ENCODE measurements around the gene CCT7. TPM values are rescaled to one million over a fixed set of nuclear protein-coding genes. Genes with fewer than 3 reads are reported as not detected.
"Not testable (repeated sequence)": the region's sequence is repeated elsewhere in the genome, so short reads cannot be mapped to it uniquely, and the experiment has no call there.

Gene CCT7
- total RNA-seq, 1 donor from 2014 or later, result 295 TPM

- intact Hi-C loops (cut with micrococcal nuclease), result no loop called here
- no peak for DNase-seq
- no peaks in the 10 kb centered on the region for H3K27me3 Mint-ChIP-seq
- no peak overlapping the region for H3K27ac Mint-ChIP-seq
- peaks cover 49% of the 10 kb centered on the region for H3K36me3 Mint-ChIP-seq (ENCODE audit: low read depth)
- H3K4me1 Mint-ChIP-seq, result no peaks in the 10 kb centered on the region
- ChIA-PET POLR2A (no interaction called here), CTCF (no interaction called here)
- no peak overlapping the region for H3K4me3 Mint-ChIP-seq
- H3K9me3 Mint-ChIP-seq, result no peaks in the 10 kb centered on the region
- no peak for TF ChIP-seq CTCF (IDR thresholded peaks at IDR 0.05)
- no peak for ATAC-seq (ENCODE audit: low read depth)
Measured at GRCh38 chr2:73259704-73260337, 25.7 kb downstream of the CCT7 start.

- H3K9me3 Mint-ChIP-seq, result no peaks in the 10 kb centered on the region
- no peaks in the 10 kb centered on the region for H3K27me3 Mint-ChIP-seq
- peaks cover 44% of the 10 kb centered on the region for H3K36me3 Mint-ChIP-seq (ENCODE audit: low read depth)
- ChIA-PET CTCF (no interaction called here), POLR2A (no interaction called here)
- intact Hi-C loops (cut with micrococcal nuclease), result no loop called here
- no peaks in the 10 kb centered on the region for H3K4me1 Mint-ChIP-seq
- no peak overlapping the region for H3K27ac Mint-ChIP-seq
- DNase-seq, result no peak
- no peak for ATAC-seq (ENCODE audit: low read depth)
- H3K4me3 Mint-ChIP-seq, result no peak overlapping the region
- TF ChIP-seq CTCF (IDR thresholded peaks at IDR 0.05), result no peak
Measured at GRCh38 chr2:73260338-73260984, 26.4 kb downstream of the CCT7 start.

- Mint-ChIP-seq H3K27ac (no peak overlapping the region), H3K4me3 (no peak overlapping the region), H3K36me3 (ENCODE audit: low read depth) (peaks cover 49% of the 10 kb centered on the region), H3K27me3 (no peaks in the 10 kb centered on the region), H3K9me3 (no peaks in the 10 kb centered on the region), H3K4me1 (peaks cover 3% of the 10 kb centered on the region)
- ATAC-seq (ENCODE audit: low read depth) (no peak), DNase-seq (no peak)
- POLR2A ChIA-PET, result interaction anchor here (0.7 kb wide), 1 partner anchor 640 kb away, joined by 3 read pairs; no protein-coding TSS in a partner anchor
- intact Hi-C loops (cut with micrococcal nuclease), result no loop called here
- no peak for TF ChIP-seq CTCF (IDR thresholded peaks at IDR 0.05)
- CTCF ChIA-PET, result no interaction called here
Measured at GRCh38 chr2:73262108-73262651, 28.1 kb downstream of the CCT7 start.

- POLR2A ChIA-PET; H3K27ac Mint-ChIP-seq; H3K9me3 Mint-ChIP-seq; ATAC-seq (ENCODE audit: low read depth); H3K27me3 Mint-ChIP-seq; H3K4me1 Mint-ChIP-seq; intact Hi-C loops (cut with micrococcal nuclease); H3K4me3 Mint-ChIP-seq; CTCF ChIA-PET; DNase-seq: not testable (repeated sequence)
- peaks cover 47% of the 10 kb centered on the region for H3K36me3 Mint-ChIP-seq (ENCODE audit: low read depth)
Measured at GRCh38 chr2:73262691-73263429, 28.8 kb downstream of the CCT7 start.

GRCh38 chr2:73263540-73264331 is 29.6 kb downstream of the CCT7 start:
- Mint-ChIP-seq H3K27ac (no peak overlapping the region), H3K4me3 (no peak overlapping the region), H3K27me3 (no peaks in the 10 kb centered on the region), H3K36me3 (ENCODE audit: low read depth) (peaks cover 51% of the 10 kb centered on the region), H3K9me3 (no peaks in the 10 kb centered on the region), H3K4me1 (peaks cover 12% of the 10 kb centered on the region)
- intact Hi-C loops (cut with micrococcal nuclease), result no loop called here
- CTCF ChIA-PET, result no interaction called here
- TF ChIP-seq CTCF (IDR thresholded peaks at IDR 0.05), result no peak
- no peak for ATAC-seq (ENCODE audit: low read depth)
- DNase-seq, result no peak
- POLR2A ChIA-PET, result no interaction called here
